HCEC 1CT (cell line): ENCODE results near the gene VAX1.

ENCODE experiments used
- DNase-seq: peaks from one replicate; pipeline ENCODE4 v3.0.0-alpha.2; 2017

The VAX1 gene

GRCh38 chr10:117163954-117164548 lies 26.0 kb upstream of the VAX1 start:
- DNase-seq: no peak

DNA sequence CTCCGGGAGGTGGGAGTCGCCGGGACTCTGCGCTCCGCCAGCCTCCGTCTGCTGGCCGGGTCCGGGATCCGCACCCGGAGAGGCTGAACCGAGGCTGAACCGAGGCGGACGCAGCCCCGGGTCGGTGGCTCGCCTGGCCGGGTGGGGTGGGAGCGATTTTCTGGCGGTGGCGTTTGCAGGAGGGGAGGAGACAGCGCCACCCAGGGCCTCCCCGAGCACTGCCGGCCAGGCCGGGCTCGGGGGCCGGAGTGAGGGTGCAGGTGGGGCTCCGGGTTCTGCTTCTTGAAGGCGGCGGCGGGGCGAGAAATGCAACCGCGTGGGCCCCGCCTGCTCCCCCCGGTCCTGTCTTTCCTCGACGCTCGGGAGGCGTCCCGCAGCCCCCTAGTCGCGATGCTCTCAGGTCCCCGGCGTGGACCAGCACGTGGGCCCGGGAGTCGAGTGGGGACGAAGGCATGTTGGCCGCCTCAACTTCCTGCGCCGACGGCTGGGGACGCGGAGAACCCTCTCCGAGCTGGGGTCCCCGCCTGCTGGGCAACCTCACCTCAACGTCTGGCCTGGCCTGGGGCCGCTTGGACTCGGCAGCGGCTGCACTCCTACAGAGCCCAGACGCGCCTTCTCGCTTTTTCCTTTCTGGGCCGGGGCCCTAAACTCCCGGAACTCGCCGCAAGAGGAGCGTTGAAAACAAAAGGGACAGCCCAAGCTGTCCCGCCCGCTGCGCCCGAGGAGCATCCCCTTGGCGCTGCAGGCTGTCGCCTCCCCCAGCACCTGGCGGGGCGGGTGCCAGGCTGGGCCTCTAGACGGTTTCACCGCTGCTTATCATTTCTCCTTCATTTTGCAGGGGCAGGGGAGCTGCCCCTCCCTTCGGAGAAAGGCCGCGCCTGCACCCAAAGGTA lies 25.2 kb upstream of the VAX1 start:
- no peak for DNase-seq

- no peak for DNase-seq
Measured at GRCh38 chr10:117162093-117163060, 24.3 kb upstream of the VAX1 start.

DNA sequence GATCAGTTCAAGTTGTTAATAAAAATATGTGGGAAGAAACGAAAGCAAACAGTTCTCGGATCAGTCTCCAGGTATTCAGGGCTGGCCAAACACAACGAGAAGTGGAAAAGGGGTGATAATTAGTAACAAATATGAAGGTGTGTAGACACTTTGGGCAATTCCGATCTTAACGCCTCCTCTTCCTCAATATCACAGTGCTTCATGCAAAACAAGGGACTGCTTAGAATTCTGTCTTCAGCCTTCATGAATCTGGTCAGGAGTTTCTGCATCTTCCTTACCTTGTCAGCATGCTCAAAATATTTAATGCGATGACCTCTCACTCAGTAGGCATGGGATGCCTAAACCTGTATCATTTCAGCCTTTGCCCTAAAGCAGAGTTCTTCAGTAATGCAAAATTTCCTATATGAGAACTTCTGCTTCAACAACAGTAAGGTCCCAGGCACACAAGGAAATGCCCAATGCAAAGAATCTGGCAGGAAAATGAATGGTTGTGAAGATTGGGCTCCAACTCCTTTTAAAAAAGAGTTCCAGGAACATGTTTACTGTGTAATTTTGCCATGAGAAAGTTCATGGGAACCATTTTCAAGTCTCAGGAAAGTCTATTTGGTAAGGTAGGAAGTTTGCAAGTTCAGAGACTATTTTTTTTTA lies 23.4 kb upstream of the VAX1 start:
- no peak for DNase-seq

- no peak for DNase-seq
Measured at GRCh38 chr10:117160567-117160966, 22.5 kb upstream of the VAX1 start.

DNA sequence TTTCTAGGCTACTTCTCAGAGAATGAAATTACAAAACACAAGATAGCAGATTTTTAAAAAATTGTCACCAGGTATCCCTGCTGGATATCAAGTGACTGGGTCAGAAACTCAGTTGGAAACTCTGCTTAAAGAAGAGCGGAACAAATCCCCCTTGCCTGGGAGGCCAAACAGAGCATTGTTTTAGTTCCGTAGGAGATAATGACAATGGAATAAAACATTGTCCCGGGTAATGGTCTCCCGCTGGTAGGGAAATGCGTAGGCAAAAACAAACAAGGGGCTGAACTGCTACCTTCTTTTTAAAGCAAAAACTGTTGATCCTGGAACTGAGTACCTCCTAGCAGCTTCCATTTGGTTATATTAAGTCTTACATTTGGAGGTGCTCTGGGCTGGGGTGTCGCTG lies 21.3 kb upstream of the VAX1 start:
- no peak for DNase-seq

DNA sequence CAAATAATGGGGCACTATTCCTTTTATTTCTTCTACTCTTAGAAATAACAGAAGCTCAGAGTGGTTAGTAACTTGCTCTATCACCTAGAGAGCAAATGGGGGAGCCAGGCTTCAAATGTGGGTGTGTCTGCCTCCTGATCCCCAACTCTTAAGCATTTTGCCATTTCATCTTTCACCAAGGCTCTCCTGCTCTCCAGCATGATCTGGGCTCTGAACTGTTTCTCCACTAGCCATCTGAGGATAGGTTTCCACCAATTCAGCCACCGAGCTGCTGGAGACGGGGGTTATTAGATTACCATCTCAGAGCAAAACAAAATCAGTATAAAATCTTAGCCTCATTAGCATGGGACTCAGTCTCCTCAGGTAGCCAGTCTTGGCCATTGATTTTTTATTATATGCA lies 20.2 kb upstream of the VAX1 start:
- DNase-seq: no peak

GRCh38 chr10:117152668-117153067 lies 14.6 kb upstream of the VAX1 start:
- no peak for DNase-seq

- DNase-seq: no peak
Measured at GRCh38 chr10:117148284-117148683, 10.2 kb upstream of the VAX1 start.

DNA sequence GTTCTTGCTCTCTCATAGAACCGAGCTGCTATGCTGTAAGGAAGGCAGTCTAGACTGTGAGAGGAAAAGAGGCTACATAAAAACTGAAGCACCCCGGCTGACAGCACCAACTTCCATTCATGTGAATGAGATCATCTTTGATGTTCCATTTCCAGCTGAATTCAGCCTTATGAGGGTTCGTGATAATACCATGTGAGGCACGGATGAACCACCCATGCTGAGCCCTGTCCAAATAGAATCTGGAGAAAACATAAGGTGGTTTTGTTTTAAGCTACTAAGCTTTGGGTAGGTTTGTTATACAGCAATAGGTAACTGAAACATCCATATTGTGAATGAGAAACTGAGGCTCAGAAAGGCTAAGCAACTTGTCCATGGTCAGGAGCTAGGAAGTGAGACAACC lies 6.9 kb upstream of the VAX1 start:
- DNase-seq: no peak

DNA sequence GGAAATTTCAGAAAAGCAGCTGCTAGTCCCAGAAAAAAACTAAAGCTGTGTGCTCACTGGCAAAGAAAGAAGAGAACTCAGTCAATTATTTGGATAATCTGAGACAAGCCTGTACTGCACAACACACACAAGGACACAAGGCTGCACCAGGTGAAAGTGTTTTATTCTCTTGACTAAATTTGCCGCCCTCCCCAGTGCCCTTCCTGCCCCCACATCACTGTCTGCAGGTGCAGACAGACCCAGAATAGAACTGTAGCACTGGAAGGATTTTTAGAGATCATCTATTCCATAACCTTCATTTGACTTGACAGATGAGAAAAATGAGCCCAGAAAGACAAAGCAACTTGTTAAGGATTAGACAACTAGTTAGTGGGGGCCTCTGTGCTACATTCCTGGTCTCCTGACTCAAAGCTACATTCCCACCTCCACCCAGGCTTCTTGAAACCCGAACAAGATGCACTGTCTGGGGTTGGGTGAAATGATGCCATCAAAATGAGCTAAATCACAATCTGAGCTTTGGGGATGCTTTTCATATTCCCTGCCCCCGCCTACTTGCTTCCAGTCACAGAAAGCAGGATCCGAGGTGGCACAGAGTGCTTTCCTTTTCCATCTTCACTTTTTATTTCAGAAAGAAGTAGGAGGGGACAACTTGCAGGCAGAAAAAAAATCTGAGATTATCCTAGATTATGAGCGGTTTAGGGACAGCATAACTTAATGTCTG lies 5.2 kb upstream of the VAX1 start:
- DNase-seq: no peak

GRCh38 chr10:117140525-117140902 lies 2.4 kb upstream of the VAX1 start:
- DNase-seq: no peak

DNA sequence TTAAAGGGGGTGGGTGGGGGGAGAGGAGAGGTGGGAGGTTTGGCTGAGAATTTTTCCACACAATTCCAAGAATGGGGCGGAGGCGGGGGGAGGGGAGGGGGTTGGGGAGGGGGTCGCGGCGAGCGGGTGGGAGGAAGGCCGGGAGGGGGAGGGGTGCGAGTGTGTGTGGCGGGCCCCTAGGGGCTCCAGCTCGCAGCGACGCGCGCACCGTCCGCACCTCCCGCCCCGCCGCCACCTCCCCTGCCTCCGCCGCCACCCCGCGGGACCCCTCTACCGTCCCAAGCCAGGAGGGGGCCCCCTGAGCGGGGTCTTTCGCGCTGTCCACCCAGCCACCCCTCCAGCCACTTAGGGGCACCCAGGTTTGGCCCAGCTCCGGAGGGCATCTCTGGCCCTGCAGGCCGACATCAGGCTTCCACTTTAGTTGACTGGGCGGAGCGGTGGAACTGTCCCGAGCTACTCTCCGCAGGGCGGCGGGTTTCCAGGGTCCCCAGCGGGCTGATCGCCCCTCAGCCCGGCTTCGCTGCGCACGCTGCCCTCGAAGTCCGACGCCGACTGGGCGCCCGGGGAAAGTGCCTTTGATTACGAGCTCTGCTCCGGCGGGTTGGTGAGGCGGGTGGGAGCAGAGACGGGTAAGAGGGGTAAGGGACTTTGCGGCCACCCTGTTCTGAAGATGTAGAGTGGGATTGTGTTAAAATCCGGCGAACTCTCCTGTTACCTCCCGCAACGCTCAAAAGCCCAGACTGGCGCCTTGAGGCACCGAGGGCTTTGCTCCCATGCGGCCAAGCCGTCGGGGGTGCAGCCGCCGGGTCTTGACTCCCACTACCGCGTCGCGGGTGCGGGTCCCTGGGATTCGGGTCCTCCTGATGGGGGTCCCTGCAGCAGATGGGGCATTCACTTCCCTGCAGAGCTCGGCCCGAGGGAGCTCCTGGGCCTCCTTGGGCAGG lies 1.8 kb upstream of the VAX1 start:
- DNase-seq: no peak

DNA sequence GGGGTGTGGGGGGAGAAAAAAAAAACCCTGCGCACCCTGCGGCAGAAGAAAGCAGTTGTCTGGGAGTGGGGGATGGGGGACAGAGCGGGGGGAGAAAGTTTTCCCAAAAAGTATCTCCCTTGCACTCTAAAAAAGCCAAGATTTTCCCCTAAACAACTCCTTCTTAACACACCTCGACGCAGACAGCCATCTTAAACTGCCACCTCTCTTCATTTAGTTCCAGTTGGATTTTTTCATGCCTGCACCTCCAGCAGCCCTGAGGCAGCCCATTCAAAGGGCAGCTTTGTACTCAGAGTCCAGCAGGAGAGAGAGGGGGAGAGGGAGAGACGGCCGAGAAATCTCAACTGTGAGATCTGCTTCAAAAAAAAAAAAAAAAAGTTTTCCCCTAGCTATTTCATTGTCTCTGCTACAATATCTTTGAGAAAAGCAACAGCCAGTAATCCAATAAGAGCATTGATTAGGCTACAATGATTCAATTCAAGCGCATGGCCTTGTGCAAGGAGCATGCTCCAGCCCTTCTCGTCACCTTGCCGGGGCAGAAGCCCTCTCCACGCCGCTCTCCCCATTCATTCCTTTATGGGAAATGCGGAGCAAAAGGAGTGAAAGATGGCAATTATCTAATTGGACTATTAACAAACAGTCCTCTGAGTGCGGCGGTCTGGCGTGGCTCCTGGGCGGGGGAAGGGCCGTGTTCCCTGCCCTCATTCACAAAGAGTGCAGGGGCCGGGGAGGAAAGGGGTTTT lies 939 bp upstream of the VAX1 start:
- DNase-seq: no peak

GRCh38 chr10:117137031-117137910 lies 799 bp downstream of the VAX1 start:
- DNase-seq: no peak

GRCh38 chr10:117136391-117136975 lies 1.6 kb downstream of the VAX1 start:
- no peak for DNase-seq

GRCh38 chr10:117135480-117136140 lies 2.5 kb downstream of the VAX1 start:
- DNase-seq: no peak

DNA sequence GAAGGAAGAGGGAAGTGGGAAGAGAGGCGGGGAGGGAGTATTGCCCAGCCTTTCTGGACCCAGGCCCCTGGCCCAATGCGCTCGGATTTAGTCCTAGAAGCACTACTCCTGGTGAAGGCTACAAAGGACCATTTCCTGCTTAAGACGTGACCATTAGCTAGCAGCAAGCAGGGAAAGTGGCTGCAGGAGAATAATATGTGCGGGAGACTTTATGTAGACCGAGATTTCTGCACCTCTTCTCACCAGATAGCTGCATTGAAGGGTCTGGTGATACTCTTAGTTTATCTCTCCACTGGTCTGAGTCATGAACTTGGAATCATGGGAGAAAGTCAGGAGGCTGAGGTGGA lies 3.1 kb downstream of the VAX1 start:
- DNase-seq: no peak
